A673 (cell line): ENCODE measurements around the gene EDEM2. TPM values are rescaled to one million over a fixed set of nuclear protein-coding genes. Genes with fewer than 3 reads are reported as not detected.
"Not testable (repeated sequence)": the region's sequence is repeated elsewhere in the genome, so short reads cannot be mapped to it uniquely, and the experiment has no call there.

Experiments
- BruUV-seq: library from RNA; stranded (reverse); fragments of 400-500 nt; replicated peaks from 2 replicates; lab custom pipeline; 2021; lab: Mats Ljungman, UMichigan
- CTCF ChIA-PET: fragments of 300-600 bp; sonication (Branson Sonifier 250); formaldehyde crosslinking; loops from one replicate; lab custom pipeline; 2022; ENCODE audit warnings: antibody characterized with exemption; lab: Charles Lee
- POLR2A ChIA-PET: fragments of 300-600 bp; sonication (Branson Sonifier 250); formaldehyde crosslinking; loops from one replicate; lab custom pipeline; 2022; ENCODE audit warnings: antibody characterized with exemption; ENCODE audit not compliant: low non-redundant PET; lab: Charles Lee
- DNase-seq: peaks from one replicate; pipeline ENCODE4 v3.0.0-alpha.2; 2015; ENCODE audit warnings: low spot score
- H3K27ac ChIP-seq: fragments of 200-600 bp; sonication (generic); 2 replicates; pipeline ENCODE4 v1.5.1; 2016; ENCODE audit warnings: mixed run types, low read depth, mild to moderate bottlenecking, mixed read lengths, antibody characterized with exemption, low read length; ENCODE audit not compliant: poor library complexity, severe bottlenecking
- H3K27me3 ChIP-seq: fragments of 200-600 bp; sonication (generic); replicated peaks from 2 replicates; pipeline ENCODE4 v1.6.1; 2017; ENCODE audit warnings: mixed run types, low read depth, mild to moderate bottlenecking, mixed read lengths, antibody characterized with exemption, low read length; ENCODE audit not compliant: insufficient read depth, poor library complexity
- H3K36me3 ChIP-seq: fragments of 200-600 bp; sonication (generic); 2 replicates; pipeline ENCODE4 v1.6.1; 2016; ENCODE audit warnings: mixed run types, mild to moderate bottlenecking, mixed read lengths, antibody characterized with exemption, low read length; ENCODE audit not compliant: insufficient read depth, poor library complexity, severe bottlenecking
- H3K4me1 ChIP-seq: fragments of 200-600 bp; sonication (generic); 2 replicates; pipeline ENCODE4 v1.6.1; 2017; ENCODE audit warnings: mixed run types, mild to moderate bottlenecking, mixed read lengths, antibody characterized with exemption, low read length; ENCODE audit not compliant: insufficient read depth, poor library complexity, severe bottlenecking
- H3K4me3 ChIP-seq: fragments of 200-600 bp; sonication (generic); 2 replicates; pipeline ENCODE4 v1.5.1; 2016; ENCODE audit warnings: low read depth, mixed run types, mild to moderate bottlenecking, mixed read lengths, low read length; ENCODE audit not compliant: poor library complexity, severe bottlenecking
- H3K9me3 ChIP-seq: fragments of 200-600 bp; sonication (generic); 2 replicates; pipeline ENCODE4 v1.6.1; 2016; ENCODE audit warnings: mixed run types, low read depth, mild to moderate bottlenecking, mixed read lengths, antibody characterized with exemption, low read length; ENCODE audit not compliant: poor library complexity, severe bottlenecking
- EZH2 ChIP-seq: fragments of 200-600 bp; sonication (generic); IDR thresholded peaks from 2 replicates; pipeline ENCODE4 v1.6.1; 2017; ENCODE audit warnings: borderline replicate concordance, low read depth, mild to moderate bottlenecking, mixed read lengths, antibody characterized with exemption, low read length; ENCODE audit not compliant: poor library complexity, severe bottlenecking
- intact Hi-C: fragments of 100-400 bp; cut with micrococcal nuclease; formaldehyde crosslinking; loops from one replicate; pipeline ENCODE4 v1.10.0; 2022; ENCODE audit not compliant: unreplicated experiment
- total RNA-seq: library from RNA; stranded (reverse); gene quantifications from 2 replicates; pipeline ENCODE4 v1.2.3, GENCODE V29; 2021
- TF ChIP-seq, protein P1 (sequence below): fragments of 300-800, 200-600 bp; sonication (generic); conservative IDR thresholded peaks from 2 replicates; pipeline ENCODE4 v1.5.1; 2017; ENCODE audit warnings: low read depth, mild to moderate bottlenecking, antibody characterized with exemption, low read length, moderate library complexity, mixed read lengths

Gene EDEM2
- total RNA-seq, 1 experiment from 2014 or later = 13.6 TPM

DNA sequence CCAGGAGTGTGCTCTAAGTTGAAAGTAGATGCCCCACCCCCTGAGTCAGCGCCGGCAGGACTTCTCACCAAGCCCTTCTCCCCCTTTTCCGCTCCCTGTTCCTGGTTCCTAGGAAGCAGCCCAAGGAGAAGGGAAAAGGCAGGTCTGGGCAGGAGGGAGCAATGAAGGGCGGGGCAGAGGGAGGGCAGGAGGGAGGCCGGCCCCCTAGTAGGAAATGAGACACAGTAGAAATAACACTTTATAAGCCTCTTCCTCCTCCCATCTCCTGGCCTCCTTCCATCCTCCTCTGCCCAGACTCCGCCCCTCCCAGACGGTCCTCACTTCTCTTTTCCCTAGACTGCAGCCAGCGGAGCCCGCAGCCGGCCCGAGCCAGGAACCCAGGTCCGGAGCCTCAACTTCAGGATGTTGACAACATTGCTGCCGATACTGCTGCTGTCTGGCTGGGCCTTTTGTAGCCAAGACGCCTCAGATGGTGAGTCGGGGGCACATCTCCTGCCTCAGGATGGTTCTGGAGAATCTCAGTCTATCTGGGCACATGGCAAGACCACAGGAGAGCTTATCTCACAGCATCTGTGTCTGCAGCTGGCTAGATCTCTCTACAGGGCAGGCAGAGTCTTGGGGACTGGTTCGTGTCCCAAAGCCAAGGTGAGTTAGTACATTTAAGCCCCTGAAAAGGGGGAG, 24.8 kb upstream of the EDEM2 start, which contains the start of gene PROCR:
TSS of gene PROCR (plus strand) at position 320 of the 681 bp plus-strand sequence. CDS start at position 403, 83 bp downstream.
- no TSS peak for BruUV-seq
- ChIA-PET POLR2A (no interaction called here), CTCF (no interaction called here)
- H3K4me3 ChIP-seq = peak within 1 kb of the TSS; percentile 36
- no peaks in the 10 kb centered on the region for H3K36me3 ChIP-seq
- no peak within 1 kb of the TSS for H3K27ac ChIP-seq
- peak; percentile 82 for DNase-seq
- no peaks in the 10 kb centered on the region for H3K27me3 ChIP-seq
- TF ChIP-seq, protein P1, sequence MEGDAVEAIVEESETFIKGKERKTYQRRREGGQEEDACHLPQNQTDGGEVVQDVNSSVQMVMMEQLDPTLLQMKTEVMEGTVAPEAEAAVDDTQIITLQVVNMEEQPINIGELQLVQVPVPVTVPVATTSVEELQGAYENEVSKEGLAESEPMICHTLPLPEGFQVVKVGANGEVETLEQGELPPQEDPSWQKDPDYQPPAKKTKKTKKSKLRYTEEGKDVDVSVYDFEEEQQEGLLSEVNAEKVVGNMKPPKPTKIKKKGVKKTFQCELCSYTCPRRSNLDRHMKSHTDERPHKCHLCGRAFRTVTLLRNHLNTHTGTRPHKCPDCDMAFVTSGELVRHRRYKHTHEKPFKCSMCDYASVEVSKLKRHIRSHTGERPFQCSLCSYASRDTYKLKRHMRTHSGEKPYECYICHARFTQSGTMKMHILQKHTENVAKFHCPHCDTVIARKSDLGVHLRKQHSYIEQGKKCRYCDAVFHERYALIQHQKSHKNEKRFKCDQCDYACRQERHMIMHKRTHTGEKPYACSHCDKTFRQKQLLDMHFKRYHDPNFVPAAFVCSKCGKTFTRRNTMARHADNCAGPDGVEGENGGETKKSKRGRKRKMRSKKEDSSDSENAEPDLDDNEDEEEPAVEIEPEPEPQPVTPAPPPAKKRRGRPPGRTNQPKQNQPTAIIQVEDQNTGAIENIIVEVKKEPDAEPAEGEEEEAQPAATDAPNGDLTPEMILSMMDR = no peak
- no peak for TF ChIP-seq EZH2
- no peaks in the 10 kb centered on the region for H3K4me1 ChIP-seq
- no peaks in the 10 kb centered on the region for H3K9me3 ChIP-seq
- intact Hi-C loops = no loop called here

GRCh38 chr20:35171438-35171752, 24.3 kb upstream of the EDEM2 start:
- peaks cover 2% of the 10 kb centered on the region for H3K4me1 ChIP-seq
- intact Hi-C loops = no loop called here
- H3K4me3 ChIP-seq = peak overlapping the region; percentile 36
- no TSS peak for BruUV-seq
- no peak for TF ChIP-seq EZH2
- TF ChIP-seq, protein P1 = no peak
- no peaks in the 10 kb centered on the region for H3K27me3 ChIP-seq
- ChIA-PET CTCF (no interaction called here), POLR2A (no interaction called here)
- no peaks in the 10 kb centered on the region for H3K36me3 ChIP-seq
- no peak for DNase-seq
- H3K27ac ChIP-seq = no peak overlapping the region
- no peaks in the 10 kb centered on the region for H3K9me3 ChIP-seq

DNA sequence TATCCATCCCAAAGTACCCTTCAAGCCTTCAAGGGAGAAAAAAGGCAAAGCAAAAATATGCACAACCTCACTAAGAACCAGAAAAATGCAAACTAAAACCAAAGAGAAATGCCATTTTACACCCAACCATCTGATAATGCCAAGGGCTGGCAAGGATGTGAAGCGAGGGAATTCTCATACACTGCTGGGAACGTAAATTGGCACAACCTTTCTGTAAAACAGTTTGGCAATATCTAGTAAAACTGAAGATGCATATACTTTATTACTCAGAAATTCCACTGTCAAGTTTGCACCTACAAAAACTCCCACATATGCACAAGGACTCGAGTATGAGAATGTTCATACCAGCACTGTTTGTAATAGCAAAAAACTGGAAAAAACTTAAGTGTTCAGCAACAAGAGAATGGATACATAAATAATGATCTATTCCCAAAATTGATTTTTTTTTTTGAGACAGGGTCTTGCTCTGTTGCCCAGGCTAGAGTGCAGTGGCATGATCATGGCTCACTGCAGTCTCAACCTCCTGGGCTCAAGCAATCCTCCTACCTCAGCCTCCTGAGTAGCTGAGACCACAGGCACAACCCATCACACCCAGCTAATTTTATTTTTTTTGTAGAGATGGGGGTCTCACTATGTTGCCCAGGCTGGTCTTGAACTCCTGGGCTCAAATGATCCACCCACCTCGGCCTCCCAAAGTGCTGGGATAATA, 21.7 kb upstream of the EDEM2 start:
- H3K36me3 ChIP-seq, POLR2A ChIA-PET, H3K27me3 ChIP-seq, DNase-seq, H3K9me3 ChIP-seq, H3K27ac ChIP-seq, H3K4me1 ChIP-seq, BruUV-seq, H3K4me3 ChIP-seq, intact Hi-C loops: not testable (repeated sequence)
- CTCF ChIA-PET = interaction anchor here (0.6 kb wide), 2 partner anchors 56 to 344 kb away, joined by 3 to 7 read pairs; no protein-coding TSS in a partner anchor
